Measurements from ENCODE around the gene SERP1.
A peak's percentile ranks its signal among the peaks of the same experiment; 100 is the strongest.

The SERP1 gene

DNA sequence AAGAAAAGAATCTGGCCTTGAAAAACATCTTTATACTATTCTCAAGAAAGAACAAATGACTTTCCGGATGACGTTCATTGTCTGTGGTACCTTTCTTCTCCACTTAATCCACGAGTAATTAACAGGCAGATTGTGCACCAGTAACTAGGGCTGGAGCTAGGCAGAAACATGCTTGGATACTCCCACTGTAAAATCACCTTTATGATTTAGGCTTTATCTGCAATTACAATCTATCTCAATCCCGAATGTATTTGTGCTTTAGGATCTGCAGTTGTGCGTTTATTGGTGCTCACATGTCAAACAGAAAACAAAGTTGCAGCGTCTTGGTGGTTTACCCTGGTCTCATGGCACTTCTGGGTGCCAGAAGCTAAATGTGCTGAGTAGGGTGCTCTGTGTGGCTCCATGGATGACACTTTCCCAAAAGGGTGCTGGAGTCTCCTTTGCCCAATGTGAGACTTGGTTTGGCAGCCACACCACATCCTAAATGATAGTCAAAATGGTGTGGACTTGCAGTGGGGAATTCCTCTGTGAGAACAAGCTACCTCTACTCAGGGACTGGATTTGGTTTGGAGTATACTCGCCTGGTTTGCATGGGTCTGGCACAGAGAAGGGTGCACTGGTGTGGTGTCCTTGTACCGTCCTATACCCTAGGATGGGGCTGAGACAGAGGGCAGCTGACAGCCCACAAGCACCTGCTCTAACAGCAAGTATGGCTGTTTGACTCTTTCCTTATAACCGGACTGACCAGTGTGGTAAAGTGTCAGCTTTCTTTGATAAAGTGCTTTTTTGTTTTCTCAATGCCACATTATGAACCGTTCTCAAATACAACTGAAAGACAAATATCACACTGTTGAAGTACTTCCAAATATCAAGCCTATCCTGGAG is 7.7 kb downstream of the SERP1 start:
- no peak for DNase-seq (ENCODE audit: low read depth)
- Histone ChIP-seq H3K9ac (ENCODE audit: low read length) (no peak overlapping the region), H3K4me1 (ENCODE audit: control insufficient read depth, insufficient read depth, low read length) (peaks cover 14% of the 10 kb centered on the region), H3K4me3 (ENCODE audit: low read length) (no peak overlapping the region), H3K9me3 (ENCODE audit: control insufficient read depth, low read length) (no peaks in the 10 kb centered on the region), H3K27me3 (replicated peaks; ENCODE audit: control insufficient read depth, insufficient read depth, low read length) (no peaks in the 10 kb centered on the region), H3K36me3 (ENCODE audit: control insufficient read depth, insufficient read depth, low read length, severe bottlenecking) (peaks cover 20% of the 10 kb centered on the region)

DNA sequence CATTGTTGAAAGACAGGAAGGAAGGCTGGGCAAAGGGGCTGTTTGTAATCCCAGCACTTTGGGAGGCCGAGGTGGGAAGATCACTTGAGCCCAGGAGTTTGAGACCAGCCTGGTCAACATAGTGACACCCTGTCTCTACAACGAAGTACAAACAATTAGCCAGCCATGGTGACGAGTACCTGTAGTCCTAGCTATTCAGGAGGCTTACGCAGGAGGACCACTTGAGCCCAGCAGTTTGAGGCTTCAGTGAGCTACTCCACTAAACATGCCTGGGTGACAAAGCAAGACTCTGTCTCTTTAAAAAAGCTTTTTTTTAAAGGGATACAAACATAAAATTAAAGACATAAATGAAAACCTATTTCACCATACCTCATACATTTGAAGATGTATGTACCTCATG is 11.1 kb downstream of the SERP1 start:
- DNase-seq (ENCODE audit: low read depth) = no peak
- Histone ChIP-seq H3K4me1 (ENCODE audit: control insufficient read depth, insufficient read depth, low read length) (no peaks in the 10 kb centered on the region), H3K9me3 (ENCODE audit: control insufficient read depth, low read length) (no peaks in the 10 kb centered on the region), H3K4me3 (ENCODE audit: low read length) (no peak overlapping the region), H3K36me3 (ENCODE audit: control insufficient read depth, insufficient read depth, low read length, severe bottlenecking) (no peaks in the 10 kb centered on the region), H3K9ac (ENCODE audit: low read length) (no peak overlapping the region), H3K27me3 (replicated peaks; ENCODE audit: control insufficient read depth, insufficient read depth, low read length) (no peaks in the 10 kb centered on the region)

DNA sequence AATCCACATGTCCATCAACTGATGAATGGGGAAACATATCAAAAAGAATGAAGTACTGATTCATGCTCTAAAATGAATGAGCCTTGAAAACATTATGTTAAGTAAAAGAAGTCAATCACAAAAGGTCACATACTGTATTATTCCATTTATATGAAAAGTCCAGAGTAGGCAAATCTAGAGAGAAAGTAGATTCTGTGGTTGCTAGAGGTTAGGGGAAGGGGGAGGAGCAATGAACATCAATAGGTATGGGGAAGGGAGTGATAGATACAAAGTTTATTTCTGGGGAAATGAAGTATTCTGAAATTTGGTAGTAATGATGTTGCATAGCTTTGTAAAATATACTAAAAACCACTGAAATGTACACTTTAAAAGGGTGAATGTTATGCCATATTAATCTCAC is 14.5 kb downstream of the SERP1 start:
- H3K9me3 ChIP-seq (ENCODE audit: control insufficient read depth, low read length) = no peaks in the 10 kb centered on the region
- no peak overlapping the region for H3K4me3 ChIP-seq (ENCODE audit: low read length)
- H3K9ac ChIP-seq (ENCODE audit: low read length) = no peak overlapping the region
- no peaks in the 10 kb centered on the region for H3K36me3 ChIP-seq (ENCODE audit: control insufficient read depth, insufficient read depth, low read length, severe bottlenecking)
- no peaks in the 10 kb centered on the region for H3K27me3 ChIP-seq (replicated peaks; ENCODE audit: control insufficient read depth, insufficient read depth, low read length)
- H3K4me1 ChIP-seq (ENCODE audit: control insufficient read depth, insufficient read depth, low read length) = peaks cover 5% of the 10 kb centered on the region
- DNase-seq (ENCODE audit: low read depth) = no peak

DNA sequence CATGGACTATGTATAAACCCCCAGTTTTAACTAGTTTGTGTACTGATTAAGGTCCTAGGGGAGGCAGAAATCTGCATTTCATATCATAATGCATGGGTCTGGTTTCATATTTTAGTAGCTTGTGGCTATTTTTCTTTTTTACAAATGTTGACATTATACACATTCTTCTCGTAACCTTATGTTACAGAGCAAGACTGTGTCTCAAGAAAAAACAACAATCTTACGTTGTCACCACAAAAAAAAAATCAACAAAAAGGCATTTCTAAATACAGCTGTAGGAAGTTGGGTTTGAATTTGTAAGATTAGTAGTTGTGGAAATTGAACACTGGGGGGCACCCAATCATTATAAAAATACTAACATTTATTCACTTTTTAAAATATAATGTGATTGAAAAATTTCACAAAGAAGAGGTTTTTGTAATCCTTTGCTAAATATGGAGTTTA is 17.9 kb downstream of the SERP1 start:
- Histone ChIP-seq H3K4me1 (ENCODE audit: control insufficient read depth, insufficient read depth, low read length) (peaks cover 5% of the 10 kb centered on the region), H3K4me3 (ENCODE audit: low read length) (peak overlapping the region; percentile 29), H3K9me3 (ENCODE audit: control insufficient read depth, low read length) (no peaks in the 10 kb centered on the region), H3K27me3 (replicated peaks; ENCODE audit: control insufficient read depth, insufficient read depth, low read length) (no peaks in the 10 kb centered on the region), H3K9ac (ENCODE audit: low read length) (no peak overlapping the region), H3K36me3 (ENCODE audit: control insufficient read depth, insufficient read depth, low read length, severe bottlenecking) (no peaks in the 10 kb centered on the region)
- DNase-seq (ENCODE audit: low read depth) = peak; percentile 88

DNA sequence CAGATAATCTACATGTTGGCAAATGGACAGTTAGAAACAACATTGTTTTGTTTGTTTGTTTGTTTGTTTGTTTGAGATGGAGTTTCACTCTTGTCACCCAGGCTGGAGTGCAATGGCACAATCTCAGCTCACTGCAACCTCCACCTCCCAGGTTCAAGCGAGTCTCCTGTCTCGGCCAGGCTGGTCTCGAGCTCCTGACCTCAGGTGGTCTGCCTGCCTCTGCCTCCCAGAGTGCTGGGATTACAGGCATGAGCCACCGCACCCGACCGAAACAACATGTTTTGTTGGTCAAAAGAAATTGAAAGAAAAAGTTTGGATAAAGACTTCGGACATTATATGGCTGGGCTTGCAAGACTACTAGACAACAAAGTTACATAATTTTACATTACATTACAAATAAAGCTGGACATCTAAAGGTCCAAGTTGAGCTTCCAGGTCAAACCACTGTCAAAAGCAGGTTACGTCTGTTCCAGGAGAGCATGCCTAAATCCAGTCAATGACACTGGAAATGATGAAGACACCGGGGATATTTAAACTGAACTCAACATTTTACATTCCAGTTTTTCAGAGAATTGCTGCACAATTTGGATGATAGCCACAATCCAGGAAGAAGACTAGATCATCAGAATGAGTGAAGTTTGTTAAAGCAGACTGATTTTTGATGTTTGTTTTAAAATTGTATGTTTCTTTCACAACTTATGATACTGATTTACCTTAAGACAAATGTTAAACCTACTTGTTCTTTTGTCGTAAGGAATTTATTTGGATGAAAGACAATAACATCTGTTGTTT is 18.6 kb downstream of the SERP1 start:
- H3K27me3 ChIP-seq (replicated peaks; ENCODE audit: control insufficient read depth, insufficient read depth, low read length) = no peaks in the 10 kb centered on the region
- DNase-seq (ENCODE audit: low read depth) = peak; percentile 61
- H3K4me3 ChIP-seq (ENCODE audit: low read length) = no peak overlapping the region
- no peaks in the 10 kb centered on the region for H3K9me3 ChIP-seq (ENCODE audit: control insufficient read depth, low read length)
- H3K9ac ChIP-seq (ENCODE audit: low read length) = no peak overlapping the region
- H3K4me1 ChIP-seq (ENCODE audit: control insufficient read depth, insufficient read depth, low read length) = peaks cover 5% of the 10 kb centered on the region
- H3K36me3 ChIP-seq (ENCODE audit: control insufficient read depth, insufficient read depth, low read length, severe bottlenecking) = no peaks in the 10 kb centered on the region

DNA sequence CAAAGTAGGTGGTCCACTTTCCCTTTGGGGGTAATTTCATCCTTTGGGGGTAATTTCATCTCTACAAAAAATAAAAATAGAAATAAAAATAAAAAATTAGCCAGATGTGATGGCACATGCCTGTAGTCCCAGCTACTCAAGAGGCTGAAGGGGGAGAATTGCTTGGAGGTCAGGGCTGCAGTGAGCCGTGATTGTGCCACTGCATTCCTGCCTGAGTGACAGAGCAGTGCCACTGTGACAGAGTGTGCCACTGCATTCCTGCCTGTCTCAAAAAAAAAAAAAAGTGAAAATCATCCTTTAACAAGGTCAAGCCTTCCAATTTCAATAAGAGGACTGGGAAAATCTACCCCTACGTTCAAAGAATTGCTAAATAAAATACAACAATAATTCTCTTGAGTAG is 22.8 kb downstream of the SERP1 start:
- no peak overlapping the region for H3K9ac ChIP-seq (ENCODE audit: low read length)

DNA sequence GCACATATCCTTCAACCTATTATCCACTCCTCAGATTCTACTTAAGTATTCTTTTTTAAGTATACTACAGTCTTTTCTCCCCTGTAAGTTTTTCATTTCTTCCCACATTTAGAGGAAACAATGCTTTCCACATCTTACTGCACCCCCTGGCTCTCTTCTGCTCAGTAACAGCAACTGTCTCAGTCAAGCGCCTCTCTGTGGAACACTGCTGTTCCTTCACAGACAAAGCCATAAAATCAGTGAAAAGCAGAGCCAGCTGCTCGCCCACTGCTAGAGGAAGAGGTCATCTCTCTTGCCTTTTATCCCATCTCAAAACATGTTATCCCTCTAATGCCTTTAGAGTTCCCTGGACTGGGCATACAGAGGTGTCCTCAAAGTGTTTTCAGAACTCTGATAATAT is 24.8 kb downstream of the SERP1 start:
- Histone ChIP-seq H3K9ac (ENCODE audit: low read length) (no peak overlapping the region), H3K36me3 (ENCODE audit: control insufficient read depth, insufficient read depth, low read length, severe bottlenecking) (no peaks in the 10 kb centered on the region), H3K27me3 (replicated peaks; ENCODE audit: control insufficient read depth, insufficient read depth, low read length) (no peaks in the 10 kb centered on the region), H3K4me1 (ENCODE audit: control insufficient read depth, insufficient read depth, low read length) (no peaks in the 10 kb centered on the region), H3K9me3 (ENCODE audit: control insufficient read depth, low read length) (no peaks in the 10 kb centered on the region), H3K4me3 (ENCODE audit: low read length) (no peak overlapping the region)
- peak; percentile 9 for DNase-seq (ENCODE audit: low read depth)

More for the DNA sequence above, 22.8 kb downstream of the SERP1 start:
- Histone ChIP-seq H3K36me3 (ENCODE audit: control insufficient read depth, insufficient read depth, low read length, severe bottlenecking) (no peaks in the 10 kb centered on the region), H3K4me1 (ENCODE audit: control insufficient read depth, insufficient read depth, low read length) (peaks cover 5% of the 10 kb centered on the region), H3K9me3 (ENCODE audit: control insufficient read depth, low read length) (no peaks in the 10 kb centered on the region), H3K27me3 (replicated peaks; ENCODE audit: control insufficient read depth, insufficient read depth, low read length) (no peaks in the 10 kb centered on the region), H3K4me3 (ENCODE audit: low read length) (no peak overlapping the region)
- no peak for DNase-seq (ENCODE audit: low read depth)

DNA sequence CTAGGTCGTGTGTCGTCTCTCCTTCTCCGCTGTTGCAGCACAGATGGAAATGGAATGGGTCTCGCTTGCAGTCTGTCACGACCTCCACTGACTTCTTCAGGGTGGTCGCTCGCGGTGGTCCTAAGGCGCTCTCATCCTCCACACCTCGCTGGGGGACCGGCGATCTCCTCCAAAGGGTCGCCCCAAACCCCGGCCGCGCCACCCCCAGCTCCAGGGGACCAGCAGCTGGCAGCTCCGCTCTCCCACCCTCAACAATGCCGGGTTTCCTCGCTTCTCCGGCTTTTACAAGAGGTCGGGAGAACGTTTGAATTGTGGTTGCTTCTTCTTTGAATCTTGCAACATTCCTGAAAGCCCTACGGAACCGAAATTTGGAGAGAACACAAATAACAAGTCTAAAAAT is 25.9 kb downstream of the SERP1 start:
- H3K4me3 ChIP-seq (ENCODE audit: low read length) = peak overlapping the region; percentile 54
- no peak overlapping the region for H3K9ac ChIP-seq (ENCODE audit: low read length)
- no peaks in the 10 kb centered on the region for H3K27me3 ChIP-seq (replicated peaks; ENCODE audit: control insufficient read depth, insufficient read depth, low read length)
- no peaks in the 10 kb centered on the region for H3K4me1 ChIP-seq (ENCODE audit: control insufficient read depth, insufficient read depth, low read length)
- no peak for DNase-seq (ENCODE audit: low read depth)
- H3K36me3 ChIP-seq (ENCODE audit: control insufficient read depth, insufficient read depth, low read length, severe bottlenecking) = no peaks in the 10 kb centered on the region
- no peaks in the 10 kb centered on the region for H3K9me3 ChIP-seq (ENCODE audit: control insufficient read depth, low read length)

DNA sequence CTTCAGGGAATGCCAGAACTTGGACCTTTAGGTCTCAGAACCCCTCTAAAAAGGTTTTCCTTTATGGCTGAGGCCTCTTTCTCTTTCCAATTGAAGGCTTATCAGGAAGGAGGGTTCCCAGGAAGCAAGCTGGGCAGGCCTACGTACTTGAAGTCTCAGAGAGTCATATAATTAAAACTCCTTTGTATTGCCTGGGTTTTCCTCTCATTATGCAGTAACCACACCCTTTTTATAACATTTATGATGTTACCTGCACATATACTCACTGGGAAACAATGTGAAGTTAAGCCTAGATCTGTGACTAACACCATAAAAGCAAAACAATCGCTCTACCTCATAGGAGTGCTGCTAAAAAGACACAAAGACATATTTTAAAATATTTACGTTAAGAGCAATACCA is 27.3 kb downstream of the SERP1 start:
- no peak for DNase-seq (ENCODE audit: low read depth)
- Histone ChIP-seq H3K36me3 (ENCODE audit: control insufficient read depth, insufficient read depth, low read length, severe bottlenecking) (no peaks in the 10 kb centered on the region), H3K4me3 (ENCODE audit: low read length) (no peak overlapping the region), H3K4me1 (ENCODE audit: control insufficient read depth, insufficient read depth, low read length) (no peaks in the 10 kb centered on the region), H3K9me3 (ENCODE audit: control insufficient read depth, low read length) (no peaks in the 10 kb centered on the region), H3K27me3 (replicated peaks; ENCODE audit: control insufficient read depth, insufficient read depth, low read length) (no peaks in the 10 kb centered on the region), H3K9ac (ENCODE audit: low read length) (no peak overlapping the region)

DNA sequence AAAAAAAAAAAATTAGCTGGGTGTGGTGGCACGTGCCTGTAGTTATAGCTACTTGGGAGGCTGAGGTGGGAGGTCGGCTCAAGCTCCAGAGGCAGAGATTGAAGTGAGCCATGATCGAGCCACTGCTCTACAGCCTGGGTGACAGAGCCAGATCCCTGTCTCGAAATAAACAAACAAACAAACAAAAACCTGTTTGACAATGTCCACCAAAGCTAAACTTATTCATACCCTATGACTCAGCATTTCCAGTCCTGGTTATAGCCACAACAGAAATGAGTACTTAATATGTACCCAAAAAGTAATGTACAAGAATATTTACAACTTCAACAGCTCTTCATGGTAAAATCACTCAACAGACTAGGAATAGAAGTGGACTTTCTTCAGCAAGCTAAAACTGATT is 31.1 kb downstream of the SERP1 start:
- no peaks in the 10 kb centered on the region for H3K4me1 ChIP-seq (ENCODE audit: control insufficient read depth, insufficient read depth, low read length)
- no peak overlapping the region for H3K4me3 ChIP-seq (ENCODE audit: low read length)
- no peak for DNase-seq (ENCODE audit: low read depth)
- no peak overlapping the region for H3K9ac ChIP-seq (ENCODE audit: low read length)
- no peaks in the 10 kb centered on the region for H3K9me3 ChIP-seq (ENCODE audit: control insufficient read depth, low read length)
- no peaks in the 10 kb centered on the region for H3K27me3 ChIP-seq (replicated peaks; ENCODE audit: control insufficient read depth, insufficient read depth, low read length)
- H3K36me3 ChIP-seq (ENCODE audit: control insufficient read depth, insufficient read depth, low read length, severe bottlenecking) = no peaks in the 10 kb centered on the region

DNA sequence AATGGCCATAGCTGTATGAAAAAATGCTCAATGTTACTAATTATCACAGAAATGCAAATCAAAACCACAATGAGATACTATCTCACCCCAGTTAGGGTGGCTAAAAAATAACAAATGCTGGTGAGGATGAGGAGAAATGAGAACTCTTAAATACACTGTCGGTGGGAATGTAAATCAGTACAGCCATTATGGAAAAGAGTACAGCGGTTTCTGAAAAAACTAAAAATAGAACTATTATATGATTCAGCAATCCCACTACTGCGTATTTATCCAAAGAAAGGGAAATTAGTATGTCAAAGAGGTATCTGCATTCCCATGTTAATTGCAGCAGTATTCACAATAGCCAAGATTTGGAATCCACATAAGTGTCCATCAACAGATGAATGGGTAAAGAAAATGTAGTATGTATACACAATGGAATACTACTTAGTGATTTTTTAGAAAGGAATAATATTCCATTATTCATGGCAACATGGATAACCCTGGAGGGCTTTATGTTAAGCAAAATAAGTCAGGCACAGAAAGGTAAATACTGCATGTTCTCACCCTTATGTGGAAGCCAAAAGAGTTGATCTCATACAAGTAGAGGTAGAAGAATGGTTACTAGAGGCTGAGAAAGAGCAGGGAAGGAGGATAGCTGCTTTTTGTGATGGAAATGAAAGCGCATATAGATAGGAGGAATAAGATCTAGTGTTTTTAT is 35.0 kb downstream of the SERP1 start:
- Histone ChIP-seq H3K4me3 (ENCODE audit: low read length) (no peak overlapping the region), H3K9me3 (ENCODE audit: control insufficient read depth, low read length) (no peaks in the 10 kb centered on the region), H3K9ac (ENCODE audit: low read length) (no peak overlapping the region), H3K36me3 (ENCODE audit: control insufficient read depth, insufficient read depth, low read length, severe bottlenecking) (no peaks in the 10 kb centered on the region), H3K27me3 (replicated peaks; ENCODE audit: control insufficient read depth, insufficient read depth, low read length) (no peaks in the 10 kb centered on the region), H3K4me1 (ENCODE audit: control insufficient read depth, insufficient read depth, low read length) (no peaks in the 10 kb centered on the region)
- no peak for DNase-seq (ENCODE audit: low read depth)

Data from adipocyte (in vitro differentiated cells).